Mucosa of stomach (tissue), 1 donor: ENCODE data around the gene TRIM24.

Source experiments
- H3K27me3 ChIP-seq: one replicate; pipeline ENCODE4 v1.7.0; 2013; ENCODE audit warnings: mild to moderate bottlenecking, low read length; ENCODE audit not compliant: control insufficient read depth, insufficient read depth
- H3K36me3 ChIP-seq: one replicate; pipeline ENCODE4 v1.7.0; 2013; ENCODE audit warnings: low read length; ENCODE audit not compliant: control insufficient read depth, insufficient read depth
- H3K4me1 ChIP-seq: one replicate; pipeline ENCODE4 v1.7.0; 2013; ENCODE audit warnings: mild to moderate bottlenecking, low read length; ENCODE audit not compliant: control insufficient read depth, insufficient read depth
- H3K4me3 ChIP-seq: one replicate; pipeline ENCODE4 v1.7.0; 2013; ENCODE audit warnings: low read length
- H3K9ac ChIP-seq: one replicate; pipeline ENCODE4 v1.7.0; 2013; ENCODE audit warnings: mild to moderate bottlenecking, low read length, moderate library complexity
- H3K9me3 ChIP-seq: one replicate; pipeline ENCODE4 v1.7.0; 2013; ENCODE audit warnings: mild to moderate bottlenecking, low read length, moderate library complexity; ENCODE audit not compliant: control insufficient read depth
- donor health status: Pancreatic carcinoma.

The TRIM24 gene

DNA sequence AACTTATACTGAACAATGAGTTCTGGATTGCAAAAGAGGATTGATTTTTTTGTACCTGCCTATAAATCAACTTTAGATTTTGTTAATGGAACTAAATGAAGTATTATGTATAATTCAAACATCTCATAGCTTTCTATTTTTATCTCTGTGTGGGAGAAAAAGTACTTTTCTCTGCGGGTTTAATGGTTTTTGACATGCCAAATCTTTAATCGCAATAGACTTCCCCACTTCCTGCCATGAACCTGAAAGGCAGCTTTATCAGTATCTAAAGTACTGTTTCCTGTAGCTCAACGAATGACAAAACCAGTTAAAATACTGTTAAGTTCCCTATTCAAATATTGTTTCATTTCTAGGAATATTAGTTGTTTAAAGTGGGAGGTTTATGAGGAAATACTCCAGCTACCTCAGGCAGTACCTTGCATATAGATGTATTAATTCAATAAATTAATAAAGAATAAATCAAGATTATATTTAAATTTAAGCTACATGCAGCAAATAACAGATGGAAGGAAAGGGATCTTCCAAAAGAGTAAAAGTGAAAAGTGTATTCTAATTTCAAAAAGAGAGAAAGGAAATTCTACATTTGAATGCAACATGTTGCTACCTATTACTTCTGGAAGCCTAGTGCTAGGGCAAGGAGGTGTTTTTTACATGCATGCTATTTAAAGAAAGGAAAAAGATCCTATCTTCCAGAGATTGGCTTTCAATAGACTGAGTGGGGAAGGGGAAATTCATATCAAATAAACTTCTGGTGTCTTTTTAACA, 165.2 kb downstream of the TRIM24 start:
- peaks cover 4% of the 10 kb centered on the region for H3K4me1 ChIP-seq
- no peak overlapping the region for H3K9ac ChIP-seq
- H3K9me3 ChIP-seq, result no peaks in the 10 kb centered on the region
- no peak overlapping the region for H3K4me3 ChIP-seq
- H3K27me3 ChIP-seq, result no peaks in the 10 kb centered on the region
- no peaks in the 10 kb centered on the region for H3K36me3 ChIP-seq

DNA sequence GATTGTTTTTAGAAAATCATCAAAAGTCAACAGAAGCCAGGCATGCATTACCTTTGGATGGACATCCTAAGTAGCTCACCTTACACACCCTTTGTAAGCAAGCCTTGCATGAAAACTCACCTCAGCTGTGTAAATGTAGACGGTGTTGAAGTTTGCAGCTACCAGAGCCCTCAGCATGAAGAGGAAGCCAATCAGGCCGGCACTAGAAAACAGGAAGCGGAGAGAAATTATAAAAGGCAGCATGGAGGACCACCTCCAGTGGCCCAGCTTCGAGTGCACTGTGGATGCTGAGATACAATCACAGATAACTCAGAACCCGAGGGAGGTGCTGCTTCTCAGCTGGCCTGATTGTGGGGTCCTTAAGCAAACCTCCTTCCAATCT, 165.8 kb downstream of the TRIM24 start:
- H3K9ac ChIP-seq, result no peak overlapping the region
- H3K27me3 ChIP-seq, result no peaks in the 10 kb centered on the region
- H3K36me3 ChIP-seq, result no peaks in the 10 kb centered on the region
- no peaks in the 10 kb centered on the region for H3K9me3 ChIP-seq
- no peak overlapping the region for H3K4me3 ChIP-seq
- peaks cover 4% of the 10 kb centered on the region for H3K4me1 ChIP-seq

DNA sequence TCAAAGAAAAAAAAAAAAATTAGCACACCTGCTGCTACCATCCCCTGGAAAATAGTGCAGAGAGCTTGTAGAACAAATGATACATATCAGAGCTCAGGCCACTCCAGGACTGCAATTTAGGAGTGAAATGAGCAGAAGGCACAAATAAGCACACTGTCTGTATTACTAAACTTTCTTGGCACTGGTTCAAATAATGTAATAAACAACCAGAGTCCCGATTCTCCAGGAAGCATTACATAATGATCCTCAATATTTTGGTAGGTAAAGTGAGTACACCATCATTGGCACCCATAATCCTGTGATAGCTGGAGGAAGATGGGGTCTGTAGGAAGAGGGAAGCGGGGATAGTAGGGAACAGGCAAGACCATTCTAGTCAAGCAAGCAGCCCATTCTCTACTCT, 166.8 kb downstream of the TRIM24 start:
- Histone ChIP-seq H3K9me3 (no peaks in the 10 kb centered on the region), H3K27me3 (no peaks in the 10 kb centered on the region), H3K4me1 (peaks cover 4% of the 10 kb centered on the region), H3K36me3 (no peaks in the 10 kb centered on the region), H3K4me3 (no peak overlapping the region), H3K9ac (no peak overlapping the region)

DNA sequence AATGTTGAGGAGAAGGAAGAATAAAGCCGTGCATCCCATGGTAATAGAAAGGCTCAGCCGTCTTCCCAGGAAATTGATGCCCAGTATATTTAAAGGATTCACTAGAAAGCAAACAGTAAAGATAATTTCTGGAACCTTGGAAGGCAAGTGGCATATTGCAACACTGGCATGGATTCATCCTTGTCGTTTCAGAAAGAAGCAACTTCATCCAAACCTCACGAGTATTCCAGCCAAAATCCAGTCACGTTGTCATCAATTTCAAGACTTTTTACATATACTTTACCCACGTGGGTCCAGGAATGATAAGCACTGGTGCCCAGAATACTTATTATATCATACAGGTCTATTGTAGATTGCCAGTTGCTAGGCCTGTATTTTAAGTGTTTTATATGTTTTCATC, 167.3 kb downstream of the TRIM24 start:
- Histone ChIP-seq H3K27me3 (no peaks in the 10 kb centered on the region), H3K9ac (no peak overlapping the region), H3K9me3 (no peaks in the 10 kb centered on the region), H3K36me3 (no peaks in the 10 kb centered on the region), H3K4me3 (no peak overlapping the region), H3K4me1 (peaks cover 4% of the 10 kb centered on the region)

DNA sequence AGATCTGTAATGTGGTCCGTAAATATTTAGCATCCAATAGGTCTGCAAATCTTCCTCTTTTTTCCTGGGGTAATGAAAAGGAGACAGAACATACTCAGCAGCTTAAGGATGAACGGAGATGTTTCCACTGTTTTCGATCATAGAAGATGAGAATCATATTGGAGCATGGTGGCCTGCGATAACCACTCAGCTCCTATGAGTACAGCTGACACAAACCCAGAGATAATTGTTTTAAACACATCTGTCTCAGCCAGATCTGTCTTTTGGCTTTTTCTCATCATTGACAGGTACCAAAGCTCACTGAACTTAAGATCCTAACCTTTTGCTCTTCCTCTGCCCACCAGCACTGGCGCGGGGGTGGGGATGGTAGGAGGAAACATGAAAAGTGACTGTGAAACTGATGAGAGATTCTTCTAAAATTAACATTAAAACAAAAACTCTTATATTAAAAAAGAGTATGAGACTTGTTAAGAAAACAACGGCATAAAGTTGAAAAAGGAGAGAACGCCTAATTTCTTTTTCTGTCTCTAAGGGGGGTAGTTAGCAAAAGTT, 170.1 kb downstream of the TRIM24 start:
- Histone ChIP-seq H3K4me3 (no peak overlapping the region), H3K9me3 (no peaks in the 10 kb centered on the region), H3K36me3 (no peaks in the 10 kb centered on the region), H3K9ac (no peak overlapping the region), H3K27me3 (no peaks in the 10 kb centered on the region), H3K4me1 (peaks cover 4% of the 10 kb centered on the region)

DNA sequence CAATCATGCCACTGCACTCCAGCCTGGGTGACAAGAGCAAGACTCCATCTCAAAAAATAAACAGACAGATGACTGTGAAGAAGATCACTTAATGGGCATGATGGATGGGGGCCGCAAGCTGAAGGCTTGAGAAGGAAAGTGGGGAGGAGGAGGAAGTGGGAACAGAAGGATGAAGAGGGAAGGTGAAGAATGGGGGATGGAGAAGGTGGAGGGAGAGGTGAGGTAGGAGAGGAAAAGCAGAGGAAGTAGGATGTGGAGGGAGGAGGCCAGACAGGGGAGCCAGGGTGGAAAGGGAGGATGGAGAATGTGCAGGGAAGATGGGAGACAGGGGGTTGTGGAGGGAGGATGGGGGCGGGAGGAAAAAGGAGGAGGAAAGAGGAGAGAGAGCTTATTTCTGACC, 172.3 kb downstream of the TRIM24 start:
- no peak overlapping the region for H3K4me3 ChIP-seq
- H3K9ac ChIP-seq, result no peak overlapping the region
- no peaks in the 10 kb centered on the region for H3K27me3 ChIP-seq
- H3K4me1 ChIP-seq, result no peaks in the 10 kb centered on the region
- H3K36me3 ChIP-seq, result no peaks in the 10 kb centered on the region
- no peaks in the 10 kb centered on the region for H3K9me3 ChIP-seq

DNA sequence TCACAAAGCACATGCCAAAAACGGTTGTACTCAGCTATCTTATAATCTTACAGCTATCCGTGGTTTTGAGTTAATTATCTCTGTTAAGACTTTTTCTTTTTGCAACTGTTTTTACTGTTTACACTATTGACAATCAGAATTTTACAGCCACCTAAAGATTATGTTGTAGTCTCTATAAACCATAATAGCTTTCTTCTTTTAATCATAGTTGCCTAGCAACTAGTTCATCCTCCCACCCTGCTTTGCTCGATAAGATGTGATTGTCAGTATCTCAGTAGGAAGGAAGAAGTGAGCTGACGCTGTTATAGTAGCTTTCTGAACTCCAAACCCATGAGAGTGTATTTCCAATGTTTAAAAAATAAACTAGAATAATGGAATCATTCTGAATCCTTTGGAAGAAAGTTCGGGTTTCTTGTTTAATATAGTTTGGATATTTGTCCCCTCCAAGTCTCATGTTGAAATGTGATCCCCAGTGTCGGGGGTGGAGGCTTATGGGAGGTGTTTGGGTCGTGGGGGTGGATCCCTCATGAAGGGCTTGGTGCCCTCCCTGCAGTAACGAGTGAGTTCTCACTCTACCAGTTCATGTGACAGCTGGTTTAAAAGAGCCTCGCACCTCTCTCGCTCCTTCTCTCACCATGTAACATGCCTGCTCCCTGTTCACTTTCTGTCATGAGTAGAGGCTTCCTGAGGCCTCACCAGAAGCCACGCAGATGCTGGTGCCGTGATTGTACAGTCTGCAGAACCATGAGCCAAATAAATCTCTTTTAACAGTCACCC, 173.0 kb downstream of the TRIM24 start:
- Histone ChIP-seq H3K9me3 (no peaks in the 10 kb centered on the region), H3K36me3 (no peaks in the 10 kb centered on the region), H3K27me3 (no peaks in the 10 kb centered on the region), H3K4me1 (no peaks in the 10 kb centered on the region), H3K4me3 (no peak overlapping the region), H3K9ac (no peak overlapping the region)
